ENCODE data around the gene PDS5A.

PDS5A gene

GRCh38 chr4:39888541-39888940, 89.2 kb downstream of the PDS5A start:
- Histone ChIP-seq H3K27me3 (ENCODE audit: insufficient read depth, poor library complexity, severe bottlenecking) (no peaks in the 10 kb centered on the region), H3K4me3 (replicated peaks; ENCODE audit: insufficient read depth, low read length) (no peak overlapping the region), H3K27ac (replicated peaks) (no peak overlapping the region)
- DNase-seq (ENCODE audit: low read depth in 1 of 2, low spot score in 1 of 2), result no peak
- no peak for TF ChIP-seq POLR2AphosphoS5 (IDR thresholded peaks at IDR 0.05; ENCODE audit: low read depth)
- TF ChIP-seq GABPA (IDR thresholded peaks at IDR 0.05; ENCODE audit: low read depth), result no peak
- TF ChIP-seq REST (IDR thresholded peaks at IDR 0.05; ENCODE audit: insufficient replicate concordance, low read depth), result no peak
- no peak for TF ChIP-seq SPI1 (IDR thresholded peaks at IDR 0.05; ENCODE audit: borderline replicate concordance, low read depth)
- no peak for TF ChIP-seq CTCF (IDR thresholded peaks at IDR 0.05; ENCODE audit: insufficient read depth, low read length)

GRCh38 chr4:39883646-39884045, 94.1 kb downstream of the PDS5A start:
- TF ChIP-seq POLR2AphosphoS5 (IDR thresholded peaks at IDR 0.05; ENCODE audit: low read depth) (no peak), CTCF (IDR thresholded peaks at IDR 0.05; ENCODE audit: insufficient read depth, low read length) (no peak), REST (IDR thresholded peaks at IDR 0.05; ENCODE audit: insufficient replicate concordance, low read depth) (no peak), GABPA (IDR thresholded peaks at IDR 0.05; ENCODE audit: low read depth) (no peak), SPI1 (IDR thresholded peaks at IDR 0.05; ENCODE audit: borderline replicate concordance, low read depth) (no peak)
- H3K27me3 ChIP-seq (ENCODE audit: insufficient read depth, poor library complexity, severe bottlenecking), result no peaks in the 10 kb centered on the region
- H3K4me3 ChIP-seq (replicated peaks; ENCODE audit: insufficient read depth, low read length), result no peak overlapping the region
- H3K27ac ChIP-seq (replicated peaks), result no peak overlapping the region
- DNase-seq (ENCODE audit: low read depth in 1 of 2, low spot score in 1 of 2), result no peak

- TF ChIP-seq SPI1 (IDR thresholded peaks at IDR 0.05; ENCODE audit: borderline replicate concordance, low read depth) (no peak), CTCF (IDR thresholded peaks at IDR 0.05; ENCODE audit: insufficient read depth, low read length) (no peak), REST (IDR thresholded peaks at IDR 0.05; ENCODE audit: insufficient replicate concordance, low read depth) (no peak), GABPA (IDR thresholded peaks at IDR 0.05; ENCODE audit: low read depth) (no peak), POLR2AphosphoS5 (IDR thresholded peaks at IDR 0.05; ENCODE audit: low read depth) (no peak)
- no peak overlapping the region for H3K4me3 ChIP-seq (replicated peaks; ENCODE audit: insufficient read depth, low read length)
- peak in 1 of 2 experiments; percentile 2 for DNase-seq (ENCODE audit: low read depth in 1 of 2, low spot score in 1 of 2)
Measured at GRCh38 chr4:39881789-39882188, 95.9 kb downstream of the PDS5A start.

More at GRCh38 chr4:39881789-39882188, 95.9 kb downstream of the PDS5A start:
- Histone ChIP-seq H3K27ac (replicated peaks) (no peak overlapping the region), H3K27me3 (ENCODE audit: insufficient read depth, poor library complexity, severe bottlenecking) (no peaks in the 10 kb centered on the region)

All from HL-60 (cell line).